Central memory CD8-positive, alpha-beta T cell (primary cell): Measurements from ENCODE around the gene MYH6.

ENCODE experiments used
- ATAC-seq: fragments of 150-1000 bp; cut with Tn5 transposase; replicated peaks from 2 replicates; pipeline ENCODE4 v1.10.0; 2022; ENCODE audit warnings: mild to moderate bottlenecking, moderate FRiP score, moderate number of reproducible peaks; ENCODE audit not compliant: poor library complexity, severe bottlenecking; ENCODE audit errors: extremely low read depth
- DNase-seq, 2 donors: peaks; one replicate each; pipeline ENCODE4 v3.0.0; 2021; ENCODE audit warnings: low spot score in 2 of 2
- H3K27ac Mint-ChIP-seq: one replicate; pipeline ENCODE4 v1.8.0; 2022; ENCODE audit warnings: low read depth, mild to moderate bottlenecking, moderate library complexity, mixed read lengths
- H3K27me3 Mint-ChIP-seq: one replicate; pipeline ENCODE4 v1.8.0; 2022; ENCODE audit warnings: mixed read lengths
- H3K36me3 Mint-ChIP-seq: one replicate; pipeline ENCODE4 v1.8.0; 2022; ENCODE audit warnings: mild to moderate bottlenecking, moderate library complexity, mixed read lengths; ENCODE audit not compliant: insufficient read depth
- H3K4me1 Mint-ChIP-seq: one replicate; pipeline ENCODE4 v1.8.0; 2022; ENCODE audit warnings: mixed read lengths
- H3K4me3 Mint-ChIP-seq: one replicate; pipeline ENCODE4 v1.8.0; 2022; ENCODE audit warnings: mild to moderate bottlenecking, moderate library complexity, mixed read lengths
- H3K9me3 Mint-ChIP-seq: one replicate; pipeline ENCODE4 v1.8.0; 2022; ENCODE audit warnings: mixed read lengths

The MYH6 gene

GRCh38 chr14:23416801-23417200 is 8.7 kb upstream of the MYH6 start:
- Mint-ChIP-seq H3K36me3 (no peaks in the 10 kb centered on the region), H3K27me3 (peaks cover 62% of the 10 kb centered on the region), H3K9me3 (no peaks in the 10 kb centered on the region), H3K4me3 (no peak overlapping the region), H3K4me1 (no peaks in the 10 kb centered on the region), H3K27ac (no peak overlapping the region)
- ATAC-seq (no peak), DNase-seq (no peak)

- no peak overlapping the region for H3K4me3 Mint-ChIP-seq
- H3K4me1 Mint-ChIP-seq = no peaks in the 10 kb centered on the region
- DNase-seq = no peak
- H3K27me3 Mint-ChIP-seq = peaks cover 69% of the 10 kb centered on the region
- no peaks in the 10 kb centered on the region for H3K9me3 Mint-ChIP-seq
- no peak overlapping the region for H3K27ac Mint-ChIP-seq
- ATAC-seq = no peak
- no peaks in the 10 kb centered on the region for H3K36me3 Mint-ChIP-seq
Measured at GRCh38 chr14:23415821-23416778, 8.0 kb upstream of the MYH6 start.

GRCh38 chr14:23414906-23415820 is 7.1 kb upstream of the MYH6 start:
- Mint-ChIP-seq H3K9me3 (no peaks in the 10 kb centered on the region), H3K36me3 (no peaks in the 10 kb centered on the region), H3K27me3 (peaks cover 78% of the 10 kb centered on the region), H3K4me1 (no peaks in the 10 kb centered on the region), H3K27ac (no peak overlapping the region), H3K4me3 (no peak overlapping the region)
- ATAC-seq (no peak), DNase-seq (no peak)

GRCh38 chr14:23414254-23414653 is 6.2 kb upstream of the MYH6 start:
- no peaks in the 10 kb centered on the region for H3K9me3 Mint-ChIP-seq
- ATAC-seq (no peak), DNase-seq (no peak)
- H3K27ac Mint-ChIP-seq = no peak overlapping the region
- H3K4me3 Mint-ChIP-seq = no peak overlapping the region
- no peaks in the 10 kb centered on the region for H3K4me1 Mint-ChIP-seq
- no peaks in the 10 kb centered on the region for H3K36me3 Mint-ChIP-seq
- peaks cover 81% of the 10 kb centered on the region for H3K27me3 Mint-ChIP-seq

GRCh38 chr14:23413681-23414080 is 5.6 kb upstream of the MYH6 start:
- Mint-ChIP-seq H3K27ac (no peak overlapping the region), H3K4me3 (no peak overlapping the region), H3K4me1 (no peaks in the 10 kb centered on the region), H3K27me3 (peaks cover 81% of the 10 kb centered on the region), H3K9me3 (no peaks in the 10 kb centered on the region), H3K36me3 (no peaks in the 10 kb centered on the region)
- DNase-seq = no peak
- no peak for ATAC-seq

GRCh38 chr14:23411563-23412525 is 3.8 kb upstream of the MYH6 start:
- H3K9me3 Mint-ChIP-seq = no peaks in the 10 kb centered on the region
- no peaks in the 10 kb centered on the region for H3K4me1 Mint-ChIP-seq
- DNase-seq = no peak
- H3K27me3 Mint-ChIP-seq = peaks cover 90% of the 10 kb centered on the region
- H3K4me3 Mint-ChIP-seq = no peak overlapping the region
- H3K27ac Mint-ChIP-seq = no peak overlapping the region
- no peak for ATAC-seq
- H3K36me3 Mint-ChIP-seq = no peaks in the 10 kb centered on the region

- no peaks in the 10 kb centered on the region for H3K4me1 Mint-ChIP-seq
- ATAC-seq (no peak), DNase-seq (no peak)
- peaks cover 88% of the 10 kb centered on the region for H3K27me3 Mint-ChIP-seq
- H3K9me3 Mint-ChIP-seq = no peaks in the 10 kb centered on the region
- peaks cover 2% of the 10 kb centered on the region for H3K36me3 Mint-ChIP-seq
- no peak overlapping the region for H3K4me3 Mint-ChIP-seq
- no peak overlapping the region for H3K27ac Mint-ChIP-seq
Measured at GRCh38 chr14:23409966-23410635, 2.0 kb upstream of the MYH6 start.

- no peak overlapping the region for H3K27ac Mint-ChIP-seq
- no peak for ATAC-seq
Measured at GRCh38 chr14:23409475-23409874, 1.4 kb upstream of the MYH6 start.

GRCh38 chr14:23408307-23408630 is 196 bp upstream of the MYH6 start:
- Mint-ChIP-seq H3K27me3 (peaks cover 86% of the 10 kb centered on the region), H3K9me3 (no peaks in the 10 kb centered on the region), H3K4me3 (no peak overlapping the region), H3K27ac (no peak overlapping the region), H3K4me1 (no peaks in the 10 kb centered on the region), H3K36me3 (peaks cover 2% of the 10 kb centered on the region)
- ATAC-seq (no peak), DNase-seq (no peak)

More at GRCh38 chr14:23409475-23409874, 1.4 kb upstream of the MYH6 start:
- Mint-ChIP-seq H3K9me3 (no peaks in the 10 kb centered on the region), H3K36me3 (peaks cover 2% of the 10 kb centered on the region), H3K27me3 (peaks cover 85% of the 10 kb centered on the region), H3K4me1 (no peaks in the 10 kb centered on the region), H3K4me3 (no peak overlapping the region)
- no peak for DNase-seq

GRCh38 chr14:23406725-23407355 is 1.2 kb downstream of the MYH6 start:
- Mint-ChIP-seq H3K4me1 (no peaks in the 10 kb centered on the region), H3K27ac (no peak overlapping the region), H3K9me3 (no peaks in the 10 kb centered on the region), H3K4me3 (no peak overlapping the region), H3K36me3 (peaks cover 2% of the 10 kb centered on the region), H3K27me3 (peaks cover 87% of the 10 kb centered on the region)
- ATAC-seq (no peak), DNase-seq (no peak)

- Mint-ChIP-seq H3K9me3 (no peaks in the 10 kb centered on the region), H3K4me3 (no peak overlapping the region), H3K27me3 (peaks cover 83% of the 10 kb centered on the region), H3K4me1 (no peaks in the 10 kb centered on the region), H3K36me3 (peaks cover 2% of the 10 kb centered on the region), H3K27ac (no peak overlapping the region)
- ATAC-seq (no peak), DNase-seq (no peak)
Measured at GRCh38 chr14:23406244-23406643, 1.8 kb downstream of the MYH6 start.
